ENCODE measurements around the gene OR6Y1. TPM values are rescaled to one million over a fixed set of nuclear protein-coding genes. Genes with fewer than 3 reads are reported as not detected.

The OR6Y1 gene
- total RNA-seq, 1 donor from 2014 or later: not detected

- H3K9me3 Mint-ChIP-seq (ENCODE audit: unreplicated experiment): no peaks in the 10 kb centered on the region
- no peak overlapping the region for H3K27ac Mint-ChIP-seq (ENCODE audit: unreplicated experiment)
- H3K27me3 Mint-ChIP-seq (ENCODE audit: unreplicated experiment): no peaks in the 10 kb centered on the region
- H3K4me1 Mint-ChIP-seq (ENCODE audit: low read depth, unreplicated experiment): no peaks in the 10 kb centered on the region
- no peak for DNase-seq
- no peak overlapping the region for H3K4me3 Mint-ChIP-seq (ENCODE audit: unreplicated experiment)
- no peak for TF ChIP-seq CTCF (IDR thresholded peaks at IDR 0.05; ENCODE audit: partially characterized antibody, unreplicated experiment)
- H3K36me3 Mint-ChIP-seq (ENCODE audit: unreplicated experiment): no peaks in the 10 kb centered on the region
Observed at GRCh38 chr1:158577561-158577960, 23.4 kb upstream of the OR6Y1 start.

- DNase-seq: no peak
- Mint-ChIP-seq H3K9me3 (ENCODE audit: unreplicated experiment) (no peaks in the 10 kb centered on the region), H3K4me3 (ENCODE audit: unreplicated experiment) (no peak overlapping the region), H3K36me3 (ENCODE audit: unreplicated experiment) (no peaks in the 10 kb centered on the region), H3K27me3 (ENCODE audit: unreplicated experiment) (no peaks in the 10 kb centered on the region), H3K27ac (ENCODE audit: unreplicated experiment) (no peak overlapping the region), H3K4me1 (ENCODE audit: low read depth, unreplicated experiment) (no peaks in the 10 kb centered on the region)
- no peak for TF ChIP-seq CTCF (IDR thresholded peaks at IDR 0.05; ENCODE audit: partially characterized antibody, unreplicated experiment)
Observed at GRCh38 chr1:158572226-158572625, 18.0 kb upstream of the OR6Y1 start.

GRCh38 chr1:158570480-158570879 lies 16.3 kb upstream of the OR6Y1 start, which contains the start of gene OR6P1:
OR6P1 (minus strand) TSS chr1:158570580; CDS start chr1:158563604, 6,976 bp downstream.
- TF ChIP-seq CTCF (IDR thresholded peaks at IDR 0.05; ENCODE audit: partially characterized antibody, unreplicated experiment): no peak
- Mint-ChIP-seq H3K27ac (ENCODE audit: unreplicated experiment) (no peak within 1 kb of the TSS), H3K4me3 (ENCODE audit: unreplicated experiment) (no peak within 1 kb of the TSS), H3K9me3 (ENCODE audit: unreplicated experiment) (no peaks in the 10 kb centered on the region), H3K4me1 (ENCODE audit: low read depth, unreplicated experiment) (no peaks in the 10 kb centered on the region), H3K27me3 (ENCODE audit: unreplicated experiment) (no peaks in the 10 kb centered on the region), H3K36me3 (ENCODE audit: unreplicated experiment) (no peaks in the 10 kb centered on the region)
- no peak for DNase-seq

GRCh38 chr1:158564608-158565007 lies 10.4 kb upstream of the OR6Y1 start:
- H3K36me3 Mint-ChIP-seq (ENCODE audit: unreplicated experiment): no peaks in the 10 kb centered on the region
- H3K4me3 Mint-ChIP-seq (ENCODE audit: unreplicated experiment): no peak overlapping the region
- H3K4me1 Mint-ChIP-seq (ENCODE audit: low read depth, unreplicated experiment): no peaks in the 10 kb centered on the region
- H3K27ac Mint-ChIP-seq (ENCODE audit: unreplicated experiment): no peak overlapping the region
- no peak for TF ChIP-seq CTCF (IDR thresholded peaks at IDR 0.05; ENCODE audit: partially characterized antibody, unreplicated experiment)
- no peaks in the 10 kb centered on the region for H3K9me3 Mint-ChIP-seq (ENCODE audit: unreplicated experiment)
- no peak for DNase-seq
- H3K27me3 Mint-ChIP-seq (ENCODE audit: unreplicated experiment): no peaks in the 10 kb centered on the region

- Mint-ChIP-seq H3K27ac (ENCODE audit: unreplicated experiment) (no peak overlapping the region), H3K4me1 (ENCODE audit: low read depth, unreplicated experiment) (no peaks in the 10 kb centered on the region), H3K4me3 (ENCODE audit: unreplicated experiment) (no peak overlapping the region), H3K9me3 (ENCODE audit: unreplicated experiment) (no peaks in the 10 kb centered on the region), H3K27me3 (ENCODE audit: unreplicated experiment) (no peaks in the 10 kb centered on the region), H3K36me3 (ENCODE audit: unreplicated experiment) (no peaks in the 10 kb centered on the region)
- no peak for DNase-seq
- no peak for TF ChIP-seq CTCF (IDR thresholded peaks at IDR 0.05; ENCODE audit: partially characterized antibody, unreplicated experiment)
Observed at GRCh38 chr1:158563853-158564252, 9.6 kb upstream of the OR6Y1 start.

All from glutamatergic neuron (in vitro differentiated cells).